HepG2 (cell line): ENCODE measurements around the gene DUS3L. TPM values are rescaled to one million over a fixed set of nuclear protein-coding genes. Genes with fewer than 3 reads are reported as not detected.
"Not testable (repeated sequence)": the region's sequence is repeated elsewhere in the genome, so short reads cannot be mapped to it uniquely, and the experiment has no call there.

Experiments used
- ATAC-seq: fragments of 200-7000 bp; cut with Tn5 transposase; 3 replicates; pipeline ENCODE4 v1.9.1; 2020; ENCODE audit warnings: mild to moderate bottlenecking, moderate library complexity
- BruUV-seq: library from RNA; stranded (reverse); fragments of 400-500 nt; replicated peaks from 2 replicates; lab custom pipeline; 2021; lab: Mats Ljungman, UMichigan
- CTCF ChIA-PET: fragments of 300-600 bp; formaldehyde crosslinking; extraction: SDS; loops from one replicate; lab custom pipeline; 2021; ENCODE audit warnings: low total read pairs, inconsistent platforms, low intra/inter-chr PET ratio; lab: Yijun Ruan, JAX
- POLR2A ChIA-PET: fragments of 350-600 bp; sonication (Branson Sonifier 250); formaldehyde crosslinking; loops from one replicate; lab custom pipeline; 2020; ENCODE audit warnings: antibody characterized with exemption, inconsistent platforms; lab: Yijun Ruan, JAX
- DNase-seq: peaks from one replicate; pipeline ENCODE4 v3.0.0-alpha.2; 2015; ENCODE audit warnings: low spot score
- FAIRE-seq: peaks from 3 replicates; lab custom pipeline; 2011; peaks lifted over from hg19 to GRCh38; lab: Jason Lieb, UNC
- H2AFZ ChIP-seq: one replicate; pipeline ENCODE4 v1.6.1; 2011; ENCODE audit warnings: low read length, inconsistent platforms
- H3K27ac ChIP-seq: fragments of 300-600 bp; 3 replicates; pipeline ENCODE4 v1.8.0; 2011; ENCODE audit warnings: mixed run types, mild to moderate bottlenecking, mixed read lengths, low read length, inconsistent platforms; ENCODE audit not compliant: insufficient read depth; ENCODE audit errors: extremely low read length
- H3K27me3 ChIP-seq, 2 experiments: fragments of 200-600 bp in 1 of 2; 2 replicates in 1 of 2; 3 replicates in 1 of 2; pipeline versions ENCODE4 v1.6.0 to v1.8.0; 2011; ENCODE audit warnings: low read length in 2 of 2, mild to moderate bottlenecking in 2 of 2, moderate library complexity in 2 of 2, inconsistent platforms in 1 of 2; ENCODE audit not compliant: insufficient read depth in 2 of 2, control insufficient read depth in 1 of 2
- H3K36me3 ChIP-seq, 2 experiments: fragments of 200-600 bp in 1 of 2; replicated peaks in 1 of 2; 2 replicates in 1 of 2; 3 replicates in 1 of 2; pipeline versions ENCODE4 v1.5.1 to v1.8.0; 2011; ENCODE audit warnings: low read length in 2 of 2, inconsistent platforms in 1 of 2; ENCODE audit not compliant: insufficient read depth in 2 of 2, control insufficient read depth in 1 of 2
- H3K4me1 ChIP-seq: 2 replicates; pipeline ENCODE4 v1.5.1; 2012; ENCODE audit warnings: low read length, inconsistent platforms; ENCODE audit not compliant: insufficient read depth
- H3K4me2 ChIP-seq: 2 replicates; pipeline ENCODE4 v1.6.0; 2011; ENCODE audit warnings: low read depth, low read length, inconsistent platforms
- H3K4me3 ChIP-seq, 3 experiments: fragments of 200-600 bp in 1 of 3; sonication (generic), shearing (Covaris generic) in 1 of 3; replicated peaks in 1 of 3; 2 replicates each; pipeline ENCODE4 v1.5.1; 2011 to 2016; ENCODE audit warnings: low read length in 3 of 3, inconsistent platforms in 2 of 3, low read depth in 2 of 3, mild to moderate bottlenecking in 2 of 3, control low read depth in 1 of 3, mixed read lengths in 1 of 3; ENCODE audit not compliant: insufficient read depth in 1 of 3
- H3K79me2 ChIP-seq: one replicate; pipeline ENCODE4 v1.6.1; 2011; ENCODE audit warnings: low read length, inconsistent platforms; ENCODE audit not compliant: insufficient read depth
- H3K9ac ChIP-seq: 2 replicates; pipeline ENCODE4 v1.6.0; 2011; ENCODE audit warnings: mild to moderate bottlenecking, low read depth, low read length, inconsistent platforms; ENCODE audit not compliant: insufficient read depth
- H3K9me3 ChIP-seq: 2 replicates; pipeline ENCODE4 v1.5.1; 2012; ENCODE audit warnings: mild to moderate bottlenecking, low read length
- H4K20me1 ChIP-seq: 2 replicates; pipeline ENCODE4 v1.6.0; 2011; ENCODE audit warnings: inconsistent platforms, mild to moderate bottlenecking, low read length, moderate library complexity; ENCODE audit not compliant: insufficient read depth
- KDM2A ChIP-seq: sonication (generic); formaldehyde crosslinking; IDR thresholded peaks from 2 replicates; pipeline ENCODE4 v1.4.0; 2020; ENCODE audit warnings: low read depth, missing genetic modification reagents, borderline replicate concordance
- WGBS: methylation state at CpG from one replicate; pipeline ENCODE4 v1.1.6; 2017; ENCODE audit warnings: low lambda C conversion rate; 5-methylcytosine and 5-hydroxymethylcytosine counted together
- in situ Hi-C: cut with HindIII; loops from 2 replicates; pipeline ENCODE4 v1.10.0; 2017; ENCODE audit warnings: low pct_unique_long_range_greater_than_20kb; ENCODE audit not compliant: extremely low pct_ligation_motif_present
- intact Hi-C: fragments of 100-400 bp; cut with micrococcal nuclease; formaldehyde crosslinking; loops from one replicate; pipeline ENCODE4 v1.10.0; 2022; ENCODE audit not compliant: unreplicated experiment
- polyA plus RNA-seq, 8 experiments: library from polyadenylated mRNA; depleted of rRNA in 3 of 8; stranded (reverse) in 7 of 8; unstranded in 1 of 8; fragments of >200 nt; fragmentation: Illumina TruSeq in 4 of 8; extraction: Trizol in 4 of 8; gene quantifications; 2 replicates each; pipeline versions ENCODE4 v1.2.1 to v1.2.3, GENCODE V29; 2011 to 2016; ENCODE audit warnings: low read depth in 4 of 8, missing spikeins in 1 of 8, mixed read lengths in 1 of 8; ENCODE audit not compliant: insufficient read depth in 1 of 8
- total RNA-seq, 5 experiments: library from RNA; depleted of rRNA; stranded (reverse); fragments of >200 nt; fragmentation: Illumina TruSeq; extraction: Trizol; gene quantifications; 2 replicates each; pipeline ENCODE4 v1.2.3, GENCODE V29; 2016; ENCODE audit warnings: low read depth in 1 of 5
- TF ChIP-seq, protein P1 (sequence below): sonication (generic); formaldehyde crosslinking; IDR thresholded peaks from 2 replicates; pipeline ENCODE4 v1.4.0; 2020; ENCODE audit warnings: missing genetic modification reagents

The DUS3L gene
- total and polyA plus RNA-seq, 2 of the 13 experiments (the other 11 are each of a cell fraction or from before 2014, with no cell fraction given), result 13.3 to 25.1 TPM

DNA sequence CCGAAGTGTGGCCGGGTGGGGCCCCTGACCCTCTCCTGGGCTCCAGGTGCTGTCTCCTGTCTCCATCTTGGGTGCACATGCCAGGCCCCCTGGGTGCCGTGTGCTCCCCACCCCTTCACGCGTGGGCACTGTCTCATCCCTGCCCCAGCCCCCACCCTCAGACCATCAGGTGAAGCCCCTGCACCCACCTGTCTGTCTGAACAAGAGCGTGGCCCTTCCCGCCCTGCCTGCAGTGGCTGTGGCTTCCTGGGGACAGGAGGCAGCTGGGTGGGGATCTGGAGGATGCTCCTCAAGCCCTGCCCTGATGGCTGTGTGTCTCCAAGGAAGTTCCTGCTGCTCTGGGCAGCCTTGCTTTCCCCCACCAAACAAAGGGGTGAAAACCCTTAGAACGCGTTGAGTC lies 8.6 kb downstream of the DUS3L start:
- intact Hi-C loops, result no loop called here
- 0 out of 2 replicates have a peak, but pooled peaks have one; percentile 25 for TF ChIP-seq KDM2A (CRISPR knock-in tag)
- TF ChIP-seq, protein P1, sequence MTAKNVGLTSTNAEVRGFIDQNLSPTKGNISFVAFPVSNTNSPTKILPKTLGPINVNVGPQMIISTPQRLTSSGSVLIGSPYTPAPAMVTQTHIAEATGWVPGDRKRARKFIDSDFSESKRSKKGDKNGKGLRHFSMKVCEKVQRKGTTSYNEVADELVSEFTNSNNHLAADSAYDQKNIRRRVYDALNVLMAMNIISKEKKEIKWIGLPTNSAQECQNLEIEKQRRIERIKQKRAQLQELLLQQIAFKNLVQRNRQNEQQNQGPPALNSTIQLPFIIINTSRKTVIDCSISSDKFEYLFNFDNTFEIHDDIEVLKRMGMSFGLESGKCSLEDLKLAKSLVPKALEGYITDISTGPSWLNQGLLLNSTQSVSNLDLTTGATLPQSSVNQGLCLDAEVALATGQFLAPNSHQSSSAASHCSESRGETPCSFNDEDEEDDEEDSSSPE (CRISPR knock-in tag), result no peak
- ChIA-PET POLR2A (no interaction called here), CTCF (no interaction called here)
- Histone ChIP-seq H3K79me2 (no peaks in the 10 kb centered on the region), H3K4me3 (no peak overlapping the region), H3K36me3 (peaks cover 5 to 15% of the 10 kb centered on the region in 2 experiments; a peak in 3 of 5 replicates), H3K27me3 (peaks cover 0 to under 1% of the 10 kb centered on the region in 2 experiments; a peak in 1 of 5 replicates), H2AFZ (no peak overlapping the region), H4K20me1 (no peaks in the 10 kb centered on the region), H3K4me2 (no peak overlapping the region), H3K4me1 (no peaks in the 10 kb centered on the region), H3K27ac (no peak overlapping the region), H3K9me3 (no peaks in the 10 kb centered on the region), H3K9ac (no peak overlapping the region)
- DNase-seq (no peak), ATAC-seq (no peak), FAIRE-seq (no peak)
- no TSS peak for BruUV-seq
- in situ Hi-C loops, result no loop called here
- WGBS, result 79% methylated on average over 7 of the region's 9 CpGs

DNA sequence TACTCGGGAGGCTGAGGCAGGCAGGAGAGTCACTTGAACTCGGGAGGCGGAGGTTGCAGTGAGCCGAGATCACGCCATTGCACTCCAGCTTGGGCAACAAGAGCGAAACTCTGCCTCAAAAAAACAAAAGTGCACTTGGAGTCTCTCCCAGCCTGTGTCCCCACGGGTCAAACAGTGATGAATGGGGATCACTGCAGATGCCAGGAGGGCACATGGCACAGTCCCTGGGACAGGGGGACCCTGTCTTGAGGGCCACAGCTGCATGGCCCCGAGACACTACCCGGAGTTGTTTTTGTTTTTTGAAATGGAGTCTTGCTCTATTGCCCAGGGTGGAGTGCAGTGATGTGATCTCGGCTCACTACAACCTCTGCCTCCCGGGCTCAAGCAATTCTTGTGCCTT lies 10.0 kb downstream of the DUS3L start:
- H3K27me3 ChIP-seq, H3K9me3 ChIP-seq, H2AFZ ChIP-seq, H3K79me2 ChIP-seq, in situ Hi-C loops, intact Hi-C loops, DNase-seq, BruUV-seq, H3K9ac ChIP-seq, CTCF ChIA-PET, H4K20me1 ChIP-seq, H3K4me3 ChIP-seq, H3K4me2 ChIP-seq, H3K36me3 ChIP-seq, H3K27ac ChIP-seq, FAIRE-seq, H3K4me1 ChIP-seq, ATAC-seq: not testable (repeated sequence)
- WGBS, result 20% methylated on average over 4 of the region's 11 CpGs
- POLR2A ChIA-PET, result interaction anchor here (1.7 kb wide), 1 partner anchor 10 kb away, joined by 5 read pairs; the partner anchor contains the start of gene DUS3L
